ENCODE results near the gene WDFY4.

DNA sequence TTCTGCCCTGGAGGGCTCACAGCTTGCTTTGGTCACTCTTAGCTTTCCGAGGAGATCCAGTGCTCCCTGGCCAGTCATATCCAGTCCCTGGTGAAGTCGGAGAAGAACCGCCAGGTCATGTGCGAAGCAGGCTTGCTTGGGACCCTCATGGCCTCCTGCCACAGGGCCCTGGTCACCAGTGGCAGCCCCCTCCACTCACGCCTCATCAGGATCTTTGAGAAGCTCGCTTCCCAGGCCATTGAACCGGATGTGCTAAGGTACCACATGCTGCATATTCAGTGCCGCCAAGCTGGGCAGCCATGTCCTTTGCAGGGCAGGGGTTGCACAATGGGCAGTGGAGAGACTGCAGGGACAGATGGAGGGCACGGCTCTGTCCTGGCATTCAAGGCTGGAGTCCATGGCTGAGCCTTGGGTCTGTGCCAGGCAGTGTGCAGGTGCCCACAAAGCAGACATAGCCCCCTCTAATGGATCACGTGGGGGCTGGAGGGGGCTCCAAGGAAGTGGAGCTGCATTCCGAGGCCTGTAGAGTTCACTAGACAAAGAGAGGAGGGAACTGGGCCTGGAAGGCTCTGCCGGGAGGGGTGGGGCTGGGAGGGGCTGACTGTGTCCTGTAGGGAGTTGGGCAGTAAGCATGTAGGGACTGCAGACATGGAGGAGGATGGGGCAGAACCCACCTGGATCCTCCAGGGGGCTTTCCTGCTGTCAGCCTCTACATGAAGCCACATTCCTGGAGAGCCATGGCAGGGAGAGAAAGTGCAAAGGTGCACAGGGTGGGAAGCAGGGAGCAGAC lies 89.9 kb downstream of the WDFY4 start:
- TF ChIP-seq POLR2A (IDR thresholded peaks at IDR 0.05; ENCODE audit: low read depth, low read length) (no peak), POLR2AphosphoS5 (IDR thresholded peaks at IDR 0.05; ENCODE audit: low read depth, low read length) (no peak), TAF1 (IDR thresholded peaks at IDR 0.05; ENCODE audit: low read depth, low read length) (no peak), SPI1 (IDR thresholded peaks at IDR 0.05; ENCODE audit: low read depth, low read length) (no peak), PAX5 (IDR thresholded peaks at IDR 0.05; ENCODE audit: insufficient read depth, low read length, severe bottlenecking) (no peak)

Measured in GM12891 (cell line).